HG03066 (cell line): ENCODE data around the gene KITLG.
"Not testable (repeated sequence)": the region's sequence is repeated elsewhere in the genome, so short reads cannot be mapped to it uniquely, and the experiment has no call there.

Experiments used
- ATAC-seq: cut with Tn5 transposase; IDR thresholded peaks from one replicate; pipeline ENCODE4 v1.9.1; 2021; ENCODE audit warnings: low read depth; ENCODE audit not compliant: unreplicated experiment

KITLG gene

GRCh38 chr12:88501972-88502938 is 78.0 kb downstream of the KITLG start:
- no peak for ATAC-seq

DNA sequence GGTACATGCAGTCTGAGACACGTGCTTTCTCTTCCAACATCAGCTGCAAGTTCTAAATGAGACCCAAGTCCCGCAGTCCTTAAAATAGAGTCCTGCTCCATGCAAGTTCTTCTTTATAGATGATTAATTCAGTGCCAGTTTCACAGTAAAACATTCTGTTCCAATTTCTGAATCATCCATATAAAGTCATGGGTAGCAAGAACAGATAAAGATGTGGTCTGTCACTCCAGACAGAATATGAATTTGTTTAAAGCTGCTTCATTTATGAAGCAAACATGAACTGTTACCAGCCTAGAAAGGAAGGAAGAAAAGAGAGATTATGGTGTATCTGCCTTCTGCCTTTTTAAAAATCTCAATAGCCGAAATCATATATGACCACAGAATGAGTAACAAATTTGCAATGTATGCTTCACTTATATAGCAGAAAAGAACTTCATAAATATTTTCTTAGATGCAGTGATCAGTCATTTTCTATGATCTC is 83.3 kb downstream of the KITLG start:
- no peak for ATAC-seq

DNA sequence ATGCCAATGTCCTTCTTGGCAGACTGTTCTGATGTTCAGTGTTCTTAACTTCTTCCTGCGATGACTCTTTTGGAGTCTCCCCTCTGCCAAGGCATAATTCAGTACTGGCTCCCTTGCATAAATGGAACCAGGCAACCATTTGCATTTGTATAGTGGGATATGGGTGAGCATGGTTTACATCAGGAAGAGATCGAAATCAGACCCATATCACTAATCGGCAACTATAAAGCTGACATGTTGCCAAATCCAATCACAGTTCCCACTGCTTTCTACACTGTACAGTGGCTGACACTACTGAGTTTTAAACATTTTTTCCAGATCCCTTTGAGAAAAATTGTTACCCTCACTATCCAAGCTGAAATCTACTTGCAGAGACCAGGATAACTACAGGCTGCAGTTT is 83.8 kb downstream of the KITLG start:
- ATAC-seq, result no peak

DNA sequence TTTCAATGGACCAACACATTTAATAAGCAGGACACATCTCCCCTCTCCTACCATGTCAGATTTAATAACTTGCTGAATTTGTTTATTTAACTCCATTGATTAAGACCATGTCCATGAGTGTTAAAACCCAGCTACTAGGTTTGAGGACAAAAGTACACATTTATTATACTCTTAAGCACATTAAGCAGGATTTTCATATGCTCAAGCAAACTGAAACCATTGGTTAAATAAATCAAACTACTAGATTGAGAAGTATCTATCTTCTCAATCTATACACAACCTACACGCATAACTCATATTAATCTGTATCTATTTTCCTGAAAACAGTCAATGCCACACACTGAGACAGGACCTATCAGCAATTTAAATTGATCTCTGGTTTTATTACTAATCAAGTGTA is 85.2 kb downstream of the KITLG start:
- ATAC-seq, result no peak

GRCh38 chr12:88494520-88494919 is 85.8 kb downstream of the KITLG start:
- ATAC-seq, result no peak

DNA sequence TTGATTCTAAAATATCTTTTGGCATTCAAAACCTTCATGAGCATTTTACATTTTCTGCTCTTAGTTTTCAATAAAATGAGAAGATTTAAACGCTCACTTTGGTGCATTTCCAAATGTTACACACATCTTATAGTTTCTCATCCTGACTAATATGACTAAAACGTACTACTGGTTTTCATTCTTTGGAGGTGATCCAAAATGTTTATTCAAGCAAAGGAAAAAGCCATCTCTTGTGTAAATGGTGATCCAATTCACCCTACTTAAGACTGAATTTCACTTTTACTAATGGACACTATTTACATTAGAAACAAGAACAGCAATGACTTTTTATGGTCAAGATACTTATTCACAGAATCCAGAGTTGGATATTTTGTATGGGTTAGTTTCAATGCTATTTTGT is 86.6 kb downstream of the KITLG start:
- ATAC-seq, result no peak

- ATAC-seq, result no peak
Measured at GRCh38 chr12:88490425-88490824, 89.8 kb downstream of the KITLG start.

- no peak for ATAC-seq
Measured at GRCh38 chr12:88472775-88473174, 107.5 kb downstream of the KITLG start.

GRCh38 chr12:88472248-88472647 is 108.0 kb downstream of the KITLG start:
- no peak for ATAC-seq

- no peak for ATAC-seq
Measured at GRCh38 chr12:88471331-88472045, 108.8 kb downstream of the KITLG start.

DNA sequence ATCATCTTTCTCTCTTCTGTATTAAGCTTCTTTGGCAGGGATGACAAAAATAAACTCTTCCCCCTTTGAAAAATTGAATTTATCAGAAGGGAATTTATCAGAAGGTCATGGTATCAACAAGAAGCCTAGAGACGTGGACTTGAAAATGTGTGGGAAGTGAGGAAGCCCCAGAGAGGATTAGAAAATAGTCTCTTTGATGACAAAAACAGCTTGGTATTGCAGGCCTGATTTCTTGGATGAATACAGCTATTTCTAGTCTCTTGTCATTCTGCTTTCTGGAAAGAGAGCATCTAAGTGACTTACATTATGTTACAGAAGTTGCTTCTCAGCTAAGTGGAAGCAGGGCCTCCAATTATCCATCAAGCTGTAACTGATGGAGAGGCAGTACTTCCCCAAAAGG is 111.1 kb downstream of the KITLG start:
- no peak for ATAC-seq

DNA sequence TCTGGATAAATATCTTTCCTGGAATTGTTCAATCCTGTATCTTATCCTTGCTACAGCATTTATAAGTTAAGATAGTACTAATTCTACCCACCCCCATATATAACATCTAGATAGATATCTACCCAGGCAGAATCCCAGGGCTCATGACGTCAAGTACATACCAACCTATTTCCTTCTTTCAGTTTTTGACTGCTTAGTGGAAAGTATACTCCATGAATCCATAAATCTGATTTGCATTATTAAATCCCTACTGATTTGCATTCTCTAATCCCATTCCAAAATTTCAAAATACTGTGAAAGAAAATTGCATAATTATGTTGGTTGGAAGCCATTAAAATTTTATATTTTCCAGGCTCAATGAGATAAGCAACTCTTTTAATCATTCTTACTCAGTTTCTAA is 111.7 kb downstream of the KITLG start:
- ATAC-seq, result no peak

DNA sequence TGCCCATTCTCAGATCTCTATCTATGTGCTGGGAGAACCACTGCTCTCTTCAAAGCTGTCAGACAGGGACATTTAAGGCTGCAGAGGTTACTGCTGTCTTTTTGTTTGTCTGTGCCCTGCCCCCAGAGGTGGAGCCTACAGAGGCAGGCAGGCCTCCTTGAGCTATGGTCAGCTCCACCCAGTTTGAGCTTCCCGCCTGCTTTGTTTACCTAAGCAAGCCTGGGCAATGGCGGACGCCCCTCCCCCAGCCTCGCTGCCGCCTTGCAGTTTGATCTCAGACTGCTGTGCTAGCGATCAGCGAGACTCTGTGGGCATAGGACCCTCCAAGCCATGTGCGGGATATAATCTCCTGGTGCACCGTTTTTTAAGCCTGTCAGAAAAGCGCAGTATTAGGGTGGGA is 113.6 kb downstream of the KITLG start:
- ATAC-seq, result not testable (repeated sequence)

DNA sequence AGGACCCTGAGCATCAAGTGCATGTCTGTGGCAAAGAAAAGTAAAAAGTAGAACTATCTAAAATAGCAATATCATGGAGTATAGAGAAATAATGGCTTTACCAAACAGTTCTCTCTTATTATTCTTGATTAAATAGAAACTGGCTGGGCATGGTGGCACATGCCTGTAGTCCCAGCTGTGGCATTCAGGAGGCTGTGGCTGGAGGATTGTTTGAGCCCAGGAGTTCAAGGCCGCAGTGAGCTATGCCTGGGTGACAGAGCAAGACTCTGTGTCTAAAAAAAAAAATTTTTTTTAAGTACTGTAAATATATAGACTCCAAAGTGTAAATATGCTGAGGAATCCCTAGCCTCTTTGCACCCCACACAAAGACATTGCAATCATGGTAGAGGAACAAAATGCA is 121.9 kb downstream of the KITLG start:
- ATAC-seq, result no peak

DNA sequence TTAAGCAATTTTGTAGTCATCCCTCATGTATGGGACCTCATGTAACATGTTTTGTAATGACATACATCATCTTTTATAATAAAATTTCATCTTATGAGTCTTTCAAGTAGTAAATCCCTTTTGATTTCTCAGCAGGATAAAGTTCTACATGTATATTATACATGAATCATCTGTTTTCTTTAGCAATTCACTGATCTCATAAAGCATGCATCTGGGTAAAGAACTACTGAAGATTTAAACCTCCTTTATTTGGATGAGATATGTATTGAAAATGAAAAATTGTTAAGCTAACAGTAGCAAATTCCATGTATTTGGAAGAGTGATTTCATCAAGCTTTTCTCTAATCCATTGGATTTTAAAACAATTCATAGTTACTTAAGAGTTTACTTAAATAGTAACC is 126.9 kb downstream of the KITLG start:
- no peak for ATAC-seq

DNA sequence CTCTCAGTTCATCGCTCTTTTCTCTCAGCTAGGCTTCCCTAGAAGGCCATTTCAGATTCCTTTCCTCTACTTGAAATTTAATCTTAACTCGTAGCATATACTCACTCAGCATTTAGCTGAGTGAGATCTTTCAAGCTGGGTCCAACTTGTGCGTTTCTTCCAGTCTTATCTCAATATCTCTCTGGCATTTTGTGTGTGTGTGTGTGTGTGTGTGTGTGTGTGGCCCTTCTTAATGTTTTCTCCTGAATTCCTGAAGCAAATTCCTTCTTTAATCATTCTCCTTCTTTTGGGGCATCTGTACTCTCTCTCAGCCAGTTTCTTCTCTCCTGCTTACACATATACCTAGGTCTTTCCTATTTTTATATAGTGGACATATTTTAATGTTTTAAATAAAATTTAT is 129.1 kb downstream of the KITLG start:
- no peak for ATAC-seq

DNA sequence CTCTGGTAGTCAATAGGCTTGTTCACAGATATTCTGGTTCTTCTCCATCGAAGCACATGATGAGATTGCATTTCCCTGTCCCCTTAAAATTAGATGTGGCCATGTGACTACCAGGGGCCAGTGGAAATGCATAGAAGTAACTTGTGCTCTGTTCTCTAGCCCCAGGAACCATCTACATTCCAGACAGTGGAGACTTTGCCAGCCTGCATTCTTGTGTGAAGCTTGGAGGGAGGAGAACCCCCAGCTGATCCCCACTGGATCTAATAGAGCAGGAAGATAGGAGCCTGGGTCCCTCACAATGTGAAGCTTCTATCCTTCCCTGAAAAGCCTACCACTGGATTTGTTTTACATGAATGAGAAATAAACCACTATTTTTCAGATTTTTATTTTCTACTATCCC is 130.1 kb downstream of the KITLG start:
- no peak for ATAC-seq

- no peak for ATAC-seq
Measured at GRCh38 chr12:88448337-88448915, 131.8 kb downstream of the KITLG start.

- ATAC-seq, result no peak
Measured at GRCh38 chr12:88445705-88446394, 134.4 kb downstream of the KITLG start.

DNA sequence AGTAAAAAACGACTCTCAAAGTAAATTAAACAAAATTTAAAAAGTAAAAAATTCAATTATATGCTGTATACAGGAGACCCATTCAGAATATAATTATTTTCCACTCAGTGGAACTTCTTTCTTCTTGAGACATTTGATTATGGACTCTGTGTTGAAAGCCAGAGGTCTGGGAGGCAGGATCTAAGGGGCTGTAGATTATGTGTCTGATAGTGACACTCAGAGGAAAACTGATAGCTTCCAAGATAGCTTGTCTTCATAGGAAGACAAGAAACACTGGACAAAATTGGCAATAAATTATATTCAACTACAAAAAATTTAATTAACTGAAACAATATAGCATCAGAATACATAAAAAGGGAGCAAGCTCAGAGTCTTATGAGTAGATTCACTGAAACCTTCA is 135.8 kb downstream of the KITLG start:
- ATAC-seq, result no peak
